Measurements from ENCODE around the gene SCT.

DNA sequence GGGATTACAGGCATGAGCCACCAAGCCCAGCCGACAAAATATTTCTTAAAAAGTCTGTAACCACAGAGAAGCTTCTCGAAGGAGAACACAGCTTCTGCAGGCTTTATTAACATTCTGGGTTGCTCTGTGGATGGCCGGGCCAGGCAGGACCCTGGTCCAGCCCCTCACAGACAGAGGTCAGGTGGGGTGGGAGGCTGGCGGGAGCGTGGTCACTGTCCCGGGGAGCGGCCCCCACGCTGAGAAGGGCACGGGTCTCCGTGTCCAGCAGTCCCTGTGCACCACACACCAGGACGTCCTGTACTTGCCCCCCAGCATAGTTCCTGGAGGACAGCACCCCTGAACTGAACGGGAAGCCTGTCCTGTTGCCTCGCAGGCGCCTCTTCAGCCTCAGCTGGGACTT, 29.4 kb upstream of the SCT start:
- TF ChIP-seq, protein P1, sequence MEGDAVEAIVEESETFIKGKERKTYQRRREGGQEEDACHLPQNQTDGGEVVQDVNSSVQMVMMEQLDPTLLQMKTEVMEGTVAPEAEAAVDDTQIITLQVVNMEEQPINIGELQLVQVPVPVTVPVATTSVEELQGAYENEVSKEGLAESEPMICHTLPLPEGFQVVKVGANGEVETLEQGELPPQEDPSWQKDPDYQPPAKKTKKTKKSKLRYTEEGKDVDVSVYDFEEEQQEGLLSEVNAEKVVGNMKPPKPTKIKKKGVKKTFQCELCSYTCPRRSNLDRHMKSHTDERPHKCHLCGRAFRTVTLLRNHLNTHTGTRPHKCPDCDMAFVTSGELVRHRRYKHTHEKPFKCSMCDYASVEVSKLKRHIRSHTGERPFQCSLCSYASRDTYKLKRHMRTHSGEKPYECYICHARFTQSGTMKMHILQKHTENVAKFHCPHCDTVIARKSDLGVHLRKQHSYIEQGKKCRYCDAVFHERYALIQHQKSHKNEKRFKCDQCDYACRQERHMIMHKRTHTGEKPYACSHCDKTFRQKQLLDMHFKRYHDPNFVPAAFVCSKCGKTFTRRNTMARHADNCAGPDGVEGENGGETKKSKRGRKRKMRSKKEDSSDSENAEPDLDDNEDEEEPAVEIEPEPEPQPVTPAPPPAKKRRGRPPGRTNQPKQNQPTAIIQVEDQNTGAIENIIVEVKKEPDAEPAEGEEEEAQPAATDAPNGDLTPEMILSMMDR (IDR thresholded peaks at IDR 0.05; ENCODE audit: low read length) = no peak
- no peak for TF ChIP-seq EZH2 (IDR thresholded peaks at IDR 0.05; ENCODE audit: borderline replicate concordance, low read length)

Data from OCI-LY1 (cell line).